Rectal smooth muscle tissue (tissue), 1 donor: Measurements from ENCODE around the gene INVS.
"Not testable (repeated sequence)": the region's sequence is repeated elsewhere in the genome, so short reads cannot be mapped to it uniquely, and the experiment has no call there.

Experiments
- H3K27ac ChIP-seq: one replicate; pipeline ENCODE4 v1.7.0; 2013; ENCODE audit warnings: low read depth, low read length, inconsistent platforms
- H3K27me3 ChIP-seq: one replicate; pipeline ENCODE4 v1.7.0; 2013; ENCODE audit warnings: low read length; ENCODE audit not compliant: control insufficient read depth, insufficient read depth
- H3K36me3 ChIP-seq: one replicate; pipeline ENCODE4 v1.7.0; 2013; ENCODE audit warnings: low read length; ENCODE audit not compliant: control insufficient read depth, insufficient read depth
- H3K4me1 ChIP-seq: one replicate; pipeline ENCODE4 v1.7.0; 2013; ENCODE audit warnings: low read length; ENCODE audit not compliant: control insufficient read depth, insufficient read depth
- H3K4me3 ChIP-seq: one replicate; pipeline ENCODE4 v1.7.0; 2013; ENCODE audit warnings: low read length
- H3K9ac ChIP-seq: one replicate; pipeline ENCODE4 v1.7.0; 2013; ENCODE audit warnings: low read length

Gene INVS

DNA sequence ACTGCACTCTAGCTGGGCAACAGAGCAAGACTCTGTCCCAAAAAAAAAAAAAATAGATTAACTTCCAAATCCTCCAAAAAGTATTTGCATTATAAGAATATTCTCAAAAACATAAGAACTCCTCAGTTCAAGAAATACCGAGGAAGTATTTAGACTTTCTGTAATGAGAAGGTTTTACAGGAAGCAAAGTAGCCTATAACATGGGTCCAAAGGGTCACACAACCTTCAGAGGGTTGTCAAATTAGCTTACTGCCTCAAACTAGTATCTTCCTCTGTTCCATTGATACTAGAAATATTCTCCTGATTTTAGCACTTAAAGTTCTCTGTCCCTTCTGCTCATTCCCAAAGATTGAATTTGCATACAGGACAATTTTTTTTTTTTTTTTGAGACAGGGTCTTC, 121.9 kb downstream of the INVS start:
- Histone ChIP-seq H3K4me1 (no peaks in the 10 kb centered on the region), H3K27me3 (no peaks in the 10 kb centered on the region), H3K9ac (no peak overlapping the region), H3K27ac (no peak overlapping the region), H3K36me3 (no peaks in the 10 kb centered on the region), H3K4me3 (no peak overlapping the region)

DNA sequence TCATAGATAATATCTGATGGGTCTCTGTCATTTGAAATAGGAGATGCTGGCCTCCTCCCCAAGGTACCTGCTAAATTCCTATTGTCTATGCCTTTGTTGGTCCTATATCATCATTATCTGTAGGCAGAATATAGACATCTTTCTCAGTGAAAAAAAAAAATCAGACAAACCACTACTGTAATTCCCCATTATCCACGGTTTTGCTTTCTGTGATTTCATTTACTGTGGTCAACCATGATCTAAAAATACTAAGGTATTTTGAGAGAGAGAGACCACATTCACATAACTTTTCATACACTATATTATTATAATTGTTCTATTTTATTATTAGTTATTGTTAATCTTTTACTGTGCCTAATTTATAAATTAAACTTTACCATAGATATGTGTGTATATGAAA, 122.5 kb downstream of the INVS start:
- no peak overlapping the region for H3K9ac ChIP-seq
- no peaks in the 10 kb centered on the region for H3K36me3 ChIP-seq
- no peak overlapping the region for H3K4me3 ChIP-seq
- no peaks in the 10 kb centered on the region for H3K27me3 ChIP-seq
- no peak overlapping the region for H3K27ac ChIP-seq
- H3K4me1 ChIP-seq, result no peaks in the 10 kb centered on the region

DNA sequence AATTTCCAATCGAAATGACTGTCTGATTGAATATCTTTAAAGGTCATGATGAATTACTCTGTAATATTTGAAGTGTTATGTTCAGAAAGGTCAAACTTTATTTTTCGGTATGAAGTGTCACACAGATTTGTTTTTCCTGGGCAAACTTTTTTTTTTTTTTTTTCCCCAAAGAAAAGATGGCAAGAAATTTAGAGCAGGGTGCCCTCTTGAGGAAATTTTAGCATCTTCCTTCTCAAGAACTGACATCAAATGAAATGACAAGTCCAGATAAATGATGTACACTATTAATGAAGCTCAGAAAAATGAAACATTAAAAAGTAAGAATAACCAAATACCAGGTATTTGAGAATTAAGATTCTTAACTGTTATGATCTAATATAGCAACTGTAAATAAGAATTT, 123.6 kb downstream of the INVS start:
- no peaks in the 10 kb centered on the region for H3K4me1 ChIP-seq
- no peak overlapping the region for H3K4me3 ChIP-seq
- no peak overlapping the region for H3K27ac ChIP-seq
- H3K27me3 ChIP-seq, result no peaks in the 10 kb centered on the region
- no peaks in the 10 kb centered on the region for H3K36me3 ChIP-seq
- H3K9ac ChIP-seq, result no peak overlapping the region

DNA sequence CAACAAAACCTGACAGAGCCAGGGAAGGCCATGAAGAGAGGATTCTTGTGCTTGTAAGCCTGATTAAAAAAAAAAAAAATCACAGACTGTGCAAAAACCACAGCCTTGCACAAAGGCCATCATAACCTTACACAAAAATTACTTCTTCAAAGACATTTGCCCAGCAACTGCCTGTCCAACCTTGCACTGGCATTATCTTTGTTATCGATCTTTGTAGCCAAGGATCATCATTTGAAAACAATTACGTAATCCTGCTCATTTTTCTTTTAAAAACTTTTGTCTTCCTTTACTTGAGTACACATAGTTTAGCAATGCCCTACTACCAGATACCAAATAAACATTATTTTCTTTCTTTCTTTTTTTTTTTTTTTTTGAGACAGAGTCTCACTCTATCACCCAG, 128.6 kb downstream of the INVS start:
- H3K4me1 ChIP-seq, result no peaks in the 10 kb centered on the region
- no peaks in the 10 kb centered on the region for H3K27me3 ChIP-seq
- no peak overlapping the region for H3K9ac ChIP-seq
- H3K27ac ChIP-seq, result no peak overlapping the region
- H3K4me3 ChIP-seq, result no peak overlapping the region
- no peaks in the 10 kb centered on the region for H3K36me3 ChIP-seq

DNA sequence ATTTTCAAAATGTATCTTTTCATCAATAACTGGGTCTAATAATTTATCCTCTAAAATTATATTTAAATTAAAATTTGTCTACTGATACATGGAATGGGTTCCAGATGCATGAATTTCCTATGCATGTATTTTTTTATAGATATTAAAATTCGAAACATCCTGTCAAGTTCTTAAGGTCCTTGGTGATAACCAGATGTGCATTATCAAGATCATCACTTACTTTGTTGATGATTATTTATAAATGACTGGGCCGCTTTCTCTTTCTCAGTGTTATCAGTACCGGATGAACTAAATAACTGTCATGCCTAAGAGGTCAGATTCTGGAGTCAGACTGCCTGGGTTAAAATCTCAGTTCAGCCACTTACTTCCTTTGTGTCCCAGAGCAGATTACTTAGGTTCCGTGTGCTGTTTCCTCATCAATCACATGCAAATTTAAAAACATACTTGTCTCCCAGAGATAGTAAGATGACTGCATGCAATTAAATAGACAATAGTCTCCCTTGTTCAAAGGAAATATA, 129.4 kb downstream of the INVS start:
- Histone ChIP-seq H3K4me3 (no peak overlapping the region), H3K4me1 (no peaks in the 10 kb centered on the region), H3K27me3 (no peaks in the 10 kb centered on the region), H3K9ac (no peak overlapping the region), H3K27ac (no peak overlapping the region), H3K36me3 (no peaks in the 10 kb centered on the region)

DNA sequence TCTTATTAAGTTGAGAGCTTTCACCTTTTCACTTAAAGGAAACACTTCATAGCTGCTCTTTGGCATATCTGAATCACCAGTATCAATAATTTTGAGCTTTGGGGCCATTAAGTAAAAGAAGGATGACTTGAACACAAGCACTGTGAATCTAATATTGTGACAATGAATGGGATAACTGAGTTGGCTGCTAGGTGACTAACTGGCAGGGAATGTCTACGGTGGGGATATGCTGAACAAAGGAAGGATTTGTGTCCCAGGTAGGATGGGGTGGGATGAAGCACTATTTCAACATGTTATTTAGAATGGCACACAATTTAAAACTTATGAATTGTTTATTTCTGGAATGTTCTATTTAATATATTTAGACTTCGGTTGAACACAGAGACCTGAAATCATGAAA, 130.1 kb downstream of the INVS start:
- no peaks in the 10 kb centered on the region for H3K4me1 ChIP-seq
- H3K36me3 ChIP-seq, result no peaks in the 10 kb centered on the region
- no peak overlapping the region for H3K27ac ChIP-seq
- no peaks in the 10 kb centered on the region for H3K27me3 ChIP-seq
- no peak overlapping the region for H3K9ac ChIP-seq
- H3K4me3 ChIP-seq, result no peak overlapping the region

DNA sequence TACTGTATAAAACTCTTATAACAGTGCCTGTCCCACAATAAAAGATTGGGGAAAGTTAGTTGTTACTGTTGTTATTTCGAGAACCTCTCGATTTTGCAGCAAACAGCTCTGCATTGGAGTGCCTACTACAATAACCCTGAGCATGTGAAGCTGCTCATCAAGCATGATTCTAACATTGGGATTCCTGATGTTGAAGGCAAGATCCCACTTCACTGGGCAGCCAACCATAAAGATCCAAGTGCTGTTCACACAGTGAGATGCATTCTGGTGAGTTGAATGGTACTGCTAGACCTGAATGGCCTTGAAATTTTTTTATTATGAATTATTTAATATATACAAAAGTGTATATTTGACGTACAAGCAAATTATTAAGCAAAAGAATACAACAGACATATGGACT, 130.5 kb downstream of the INVS start:
- Histone ChIP-seq H3K4me3 (no peak overlapping the region), H3K27ac (no peak overlapping the region), H3K9ac (no peak overlapping the region), H3K4me1 (no peaks in the 10 kb centered on the region), H3K27me3 (no peaks in the 10 kb centered on the region), H3K36me3 (no peaks in the 10 kb centered on the region)

DNA sequence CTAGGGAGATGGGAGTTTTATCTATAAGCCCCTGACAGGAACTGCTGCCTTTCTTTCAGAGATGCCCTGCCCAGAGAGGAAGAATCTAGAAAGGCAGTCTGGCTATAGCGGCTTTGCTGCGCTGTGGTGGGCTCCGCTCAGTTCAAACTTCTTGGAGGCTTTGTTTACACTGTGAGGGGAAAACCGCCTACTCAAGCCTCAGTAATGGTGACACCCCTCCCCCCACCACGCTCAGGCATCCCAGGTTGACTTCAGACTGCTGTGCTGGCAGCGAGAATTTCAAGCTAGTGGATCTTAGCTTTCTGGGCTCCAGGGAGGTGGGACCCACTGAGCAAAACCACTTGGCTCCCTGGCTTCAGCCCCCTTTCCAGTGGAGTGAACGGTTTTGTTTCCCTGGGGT, 137.9 kb downstream of the INVS start:
- not testable (repeated sequence) for H3K27me3 ChIP-seq, H3K4me1 ChIP-seq, H3K27ac ChIP-seq, H3K9ac ChIP-seq, H3K36me3 ChIP-seq, H3K4me3 ChIP-seq

DNA sequence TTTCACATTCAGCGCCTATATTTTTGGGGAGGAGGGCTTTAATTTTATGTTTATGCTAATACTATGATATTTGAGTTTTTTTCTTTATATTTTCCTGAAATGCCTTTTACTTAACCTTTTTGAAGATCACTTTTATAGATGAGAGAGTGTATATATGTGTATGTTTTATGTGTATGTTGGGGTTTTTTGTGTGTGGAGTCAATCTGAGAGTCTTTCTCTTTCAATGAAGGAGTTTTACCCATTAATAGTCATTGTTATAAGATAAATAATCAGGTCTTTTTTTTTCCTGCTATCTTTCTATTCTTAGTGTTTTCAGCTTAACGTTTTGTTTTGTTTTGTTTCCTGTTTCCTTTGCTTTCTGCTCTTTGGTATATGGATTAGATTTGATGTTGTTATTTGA, 141.5 kb downstream of the INVS start:
- H3K9ac ChIP-seq, result no peak overlapping the region
- no peak overlapping the region for H3K4me3 ChIP-seq

DNA sequence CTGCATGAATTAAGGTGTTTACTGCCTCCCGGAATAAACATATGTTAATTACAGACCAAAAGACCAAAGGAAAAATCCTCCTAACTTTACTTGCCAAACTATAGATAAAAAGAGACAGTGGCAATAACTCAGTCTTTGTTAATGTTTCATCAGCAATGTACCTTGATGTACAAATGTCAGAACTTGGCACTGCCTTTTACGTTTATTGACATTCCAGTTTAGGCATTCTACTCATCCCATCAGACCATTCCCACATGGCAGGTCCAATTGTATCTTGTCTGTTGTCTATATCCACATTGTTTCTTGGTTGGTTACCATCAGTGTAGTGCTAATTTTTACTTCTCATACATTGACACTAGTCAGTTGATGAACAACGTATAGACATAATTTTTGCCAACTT, 168.2 kb downstream of the INVS start:
- Histone ChIP-seq H3K27ac (no peak overlapping the region), H3K36me3 (peaks cover 3% of the 10 kb centered on the region), H3K9ac (no peak overlapping the region), H3K4me3 (no peak overlapping the region), H3K4me1 (no peaks in the 10 kb centered on the region), H3K27me3 (no peaks in the 10 kb centered on the region)

More for the DNA sequence above, 141.5 kb downstream of the INVS start:
- no peaks in the 10 kb centered on the region for H3K27me3 ChIP-seq
- no peaks in the 10 kb centered on the region for H3K4me1 ChIP-seq
- H3K36me3 ChIP-seq, result peaks cover 3% of the 10 kb centered on the region
- no peak overlapping the region for H3K27ac ChIP-seq

DNA sequence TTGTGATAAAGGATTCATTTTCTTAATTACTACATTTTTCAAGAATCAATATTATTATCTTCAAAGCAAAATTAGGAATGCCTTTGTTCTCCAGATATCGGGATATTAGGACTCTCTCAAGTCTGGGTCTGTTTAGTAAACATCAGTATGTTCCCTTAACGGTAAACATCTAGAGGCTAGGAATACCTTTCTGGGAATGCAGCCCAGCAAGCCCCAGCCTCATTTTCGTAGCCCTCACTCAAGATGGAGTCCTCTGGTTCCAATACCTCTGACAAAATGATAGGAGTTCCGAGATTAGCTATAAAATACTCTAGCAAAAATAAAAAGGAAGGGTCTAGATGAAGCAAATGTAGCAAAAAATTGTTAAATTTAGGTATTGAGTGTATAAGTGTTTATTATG, 169.2 kb downstream of the INVS start:
- H3K9ac ChIP-seq, result no peak overlapping the region
- H3K27me3 ChIP-seq, result no peaks in the 10 kb centered on the region
- no peak overlapping the region for H3K27ac ChIP-seq
- H3K4me3 ChIP-seq, result no peak overlapping the region
- H3K36me3 ChIP-seq, result peaks cover 6% of the 10 kb centered on the region
- no peaks in the 10 kb centered on the region for H3K4me1 ChIP-seq

DNA sequence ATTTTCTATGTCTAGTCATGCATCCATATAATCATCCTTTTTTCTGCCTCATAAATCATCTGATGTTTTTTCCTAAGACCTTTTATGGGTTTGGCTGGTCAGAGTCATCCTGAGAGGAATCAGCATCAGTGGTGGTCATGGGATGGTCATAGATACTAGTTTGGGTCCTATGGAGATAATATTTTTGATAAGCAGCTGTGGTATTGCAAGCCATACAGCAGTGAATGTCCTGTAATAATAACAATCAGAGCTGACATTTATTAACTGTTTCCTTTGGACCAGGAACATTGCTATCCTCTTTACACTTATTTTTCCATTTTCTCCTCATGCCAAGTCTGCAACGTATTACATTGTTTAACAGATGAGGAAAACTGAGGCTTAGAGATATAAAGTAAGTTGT, 170.6 kb downstream of the INVS start:
- Histone ChIP-seq H3K27me3 (no peaks in the 10 kb centered on the region), H3K9ac (no peak overlapping the region), H3K27ac (no peak overlapping the region)

DNA sequence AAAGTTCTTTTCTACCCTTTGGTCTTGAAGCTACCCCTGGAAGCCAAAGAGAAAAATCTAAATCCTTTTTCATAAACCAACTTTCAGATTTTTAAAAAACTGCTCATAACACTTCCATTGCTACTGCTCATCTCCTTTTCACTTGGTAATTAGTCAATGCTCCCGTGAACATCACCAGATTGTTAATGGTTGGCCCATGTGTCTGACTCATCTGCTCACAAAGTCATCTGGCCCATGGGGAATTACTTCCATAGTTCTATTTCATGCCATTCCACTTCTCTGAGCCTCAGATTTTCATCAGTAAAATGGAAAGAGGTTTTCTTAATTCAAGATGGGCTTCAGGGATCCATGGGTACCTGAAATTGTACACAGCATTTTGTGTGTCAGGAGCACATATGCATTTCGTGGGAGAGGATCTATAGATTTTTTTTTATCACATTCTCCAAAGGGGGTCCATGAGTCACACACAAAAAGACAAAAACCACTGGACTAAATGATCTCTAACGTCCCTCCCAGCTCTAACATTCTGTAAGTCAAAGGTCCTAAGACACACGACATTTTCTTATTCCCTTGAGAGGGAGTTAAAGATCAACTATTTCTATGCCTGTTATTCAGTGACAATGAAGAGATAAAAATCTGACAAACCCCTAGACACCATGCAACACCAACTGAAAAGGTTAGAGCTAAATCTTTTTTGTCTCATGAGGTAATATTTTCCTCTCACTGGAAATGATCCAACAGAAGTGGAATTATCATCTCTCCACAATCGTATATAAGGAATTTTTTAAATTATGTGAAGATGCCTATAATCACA, 178.3 kb downstream of the INVS start:
- H3K4me3 ChIP-seq, result no peak overlapping the region
- H3K36me3 ChIP-seq, result peaks cover 7% of the 10 kb centered on the region
- H3K27me3 ChIP-seq, result no peaks in the 10 kb centered on the region
- H3K27ac ChIP-seq, result no peak overlapping the region
- no peak overlapping the region for H3K9ac ChIP-seq
- no peaks in the 10 kb centered on the region for H3K4me1 ChIP-seq

More for the DNA sequence above, 170.6 kb downstream of the INVS start:
- Histone ChIP-seq H3K4me1 (no peaks in the 10 kb centered on the region), H3K36me3 (peaks cover 5% of the 10 kb centered on the region), H3K4me3 (no peak overlapping the region)
